GM12891 (cell line): ENCODE results near the gene TMCO4.

Source experiments
- PAX5 ChIP-seq: IDR thresholded peaks from 2 replicates; pipeline ENCODE4 v1.6.1; 2011; ENCODE audit warnings: low read length, moderate library complexity, mild to moderate bottlenecking; ENCODE audit not compliant: insufficient read depth, severe bottlenecking
- POLR2A ChIP-seq: IDR thresholded peaks from 2 replicates; pipeline ENCODE4 v1.6.1; 2011; ENCODE audit warnings: low read depth, low read length, control low read depth

- TF ChIP-seq POLR2A (no peak), PAX5 (no peak)
These were observed 12.7 kb downstream of the TMCO4 start for GRCh38 chr1:19786988-19787423.
